Measurements from ENCODE around the gene PPP2R2C.

The PPP2R2C gene

DNA sequence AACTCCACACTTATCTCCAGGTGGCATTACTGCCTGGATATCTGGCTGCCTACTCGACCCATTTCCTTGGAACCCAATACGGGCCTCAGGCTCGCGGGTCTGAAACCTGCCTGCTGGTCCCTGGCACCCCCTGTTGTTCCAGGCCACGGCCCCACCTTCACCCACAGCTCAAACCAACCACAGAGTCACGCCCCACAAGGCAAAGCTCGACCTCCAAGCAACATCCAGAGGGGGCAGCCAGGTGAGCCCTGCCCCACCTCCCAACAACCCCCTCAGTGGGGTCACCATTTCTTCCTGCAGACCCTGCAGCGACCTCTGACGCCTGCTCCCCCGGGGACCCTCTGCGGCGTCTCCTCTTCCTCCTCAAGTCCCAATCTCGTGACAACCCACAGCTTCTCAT lies 126.5 kb downstream of the PPP2R2C start (continued):
- TF ChIP-seq, protein P1, sequence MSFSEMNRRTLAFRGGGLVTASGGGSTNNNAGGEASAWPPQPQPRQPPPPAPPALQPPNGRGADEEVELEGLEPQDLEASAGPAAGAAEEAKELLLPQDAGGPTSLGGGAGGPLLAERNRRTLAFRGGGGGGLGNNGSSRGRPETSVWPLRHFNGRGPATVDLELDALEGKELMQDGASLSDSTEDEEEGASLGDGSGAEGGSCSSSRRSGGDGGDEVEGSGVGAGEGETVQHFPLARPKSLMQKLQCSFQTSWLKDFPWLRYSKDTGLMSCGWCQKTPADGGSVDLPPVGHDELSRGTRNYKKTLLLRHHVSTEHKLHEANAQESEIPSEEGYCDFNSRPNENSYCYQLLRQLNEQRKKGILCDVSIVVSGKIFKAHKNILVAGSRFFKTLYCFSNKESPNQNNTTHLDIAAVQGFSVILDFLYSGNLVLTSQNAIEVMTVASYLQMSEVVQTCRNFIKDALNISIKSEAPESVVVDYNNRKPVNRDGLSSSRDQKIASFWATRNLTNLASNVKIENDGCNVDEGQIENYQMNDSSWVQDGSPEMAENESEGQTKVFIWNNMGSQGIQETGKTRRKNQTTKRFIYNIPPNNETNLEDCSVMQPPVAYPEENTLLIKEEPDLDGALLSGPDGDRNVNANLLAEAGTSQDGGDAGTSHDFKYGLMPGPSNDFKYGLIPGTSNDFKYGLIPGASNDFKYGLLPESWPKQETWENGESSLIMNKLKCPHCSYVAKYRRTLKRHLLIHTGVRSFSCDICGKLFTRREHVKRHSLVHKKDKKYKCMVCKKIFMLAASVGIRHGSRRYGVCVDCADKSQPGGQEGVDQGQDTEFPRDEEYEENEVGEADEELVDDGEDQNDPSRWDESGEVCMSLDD (tag by site-specific recombination; IDR thresholded peaks at IDR 0.05) = no peak
- TF ChIP-seq ZNF596 (tag by site-specific recombination; IDR thresholded peaks at IDR 0.05) = no peak
- no peak for TF ChIP-seq ZNF791 (tag by site-specific recombination; IDR thresholded peaks at IDR 0.05)
- TF ChIP-seq ZNF560 (tag by site-specific recombination; IDR thresholded peaks at IDR 0.05; ENCODE audit: borderline replicate concordance) = no peak
- no peak for TF ChIP-seq ZNF112 (tag by site-specific recombination; IDR thresholded peaks at IDR 0.05)
- no peak for TF ChIP-seq ZNF707 (tag by site-specific recombination; IDR thresholded peaks at IDR 0.05)
- TF ChIP-seq ZNF521 (tag by site-specific recombination; IDR thresholded peaks at IDR 0.05) = no peak
- no peak for TF ChIP-seq ZNF837 (tag by site-specific recombination; IDR thresholded peaks at IDR 0.05)
- TF ChIP-seq ZSCAN16 (tag by site-specific recombination; IDR thresholded peaks at IDR 0.05) = no peak

DNA sequence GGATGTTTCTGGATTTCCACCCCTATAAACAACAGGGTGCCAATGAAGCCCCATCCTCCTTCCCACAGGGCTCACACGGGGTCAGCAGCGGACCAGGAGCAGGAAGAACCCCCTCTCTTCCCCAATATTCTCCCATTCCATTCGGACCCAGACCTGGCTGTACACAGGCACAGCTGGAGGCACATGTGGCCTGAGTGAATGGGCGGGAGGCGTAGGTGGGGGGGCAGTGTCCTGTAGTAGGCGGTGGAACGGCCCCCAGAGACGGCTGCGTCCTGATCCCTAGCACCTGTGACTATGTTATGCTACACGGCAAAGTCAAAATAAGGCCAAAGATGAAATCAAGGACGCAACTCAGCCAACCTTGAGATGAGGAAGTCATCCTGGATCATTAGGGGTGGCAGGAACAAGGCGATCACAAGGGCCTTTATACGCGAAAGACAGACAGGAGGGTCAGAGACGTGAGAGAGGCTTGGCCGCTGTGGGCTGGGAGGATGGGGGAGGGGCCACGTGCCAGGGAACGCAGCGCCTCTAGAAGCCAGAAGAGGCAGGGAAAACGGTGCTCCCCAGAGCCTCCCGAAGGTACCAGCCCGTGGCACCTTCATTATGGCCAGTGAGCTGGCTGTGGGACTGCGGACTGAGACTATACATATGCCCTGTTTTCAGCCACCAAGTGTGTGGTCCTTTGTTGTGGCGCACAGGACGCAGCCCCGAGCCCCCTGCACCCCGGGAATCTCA lies 127.2 kb downstream of the PPP2R2C start:
- no peak for TF ChIP-seq ZNF548 (tag by site-specific recombination; IDR thresholded peaks at IDR 0.05)
- TF ChIP-seq ZNF175 (tag by site-specific recombination; IDR thresholded peaks at IDR 0.05) = no peak
- TF ChIP-seq ZNF701 (tag by site-specific recombination; IDR thresholded peaks at IDR 0.05) = no peak
- H3K27ac ChIP-seq (ENCODE audit: extremely low read depth, low read depth, low read length) = no peak overlapping the region
- ChIA-PET CTCF (interaction anchor here (0.6 to 4.3 kb wide), 3 partner anchors 14 to 603 kb away, joined by 3 to 22 read pairs (median 3); no protein-coding TSS in a partner anchor), POLR2A (no interaction called here)
- no peaks in the 10 kb centered on the region for H3K4me1 ChIP-seq (ENCODE audit: control insufficient read depth, insufficient read depth, low read length)
- H3K4me3 ChIP-seq (ENCODE audit: low read depth, low read length) = no peak overlapping the region
- H3K9me3 ChIP-seq (ENCODE audit: control insufficient read depth, insufficient read depth, low read depth, low read length) = no peaks in the 10 kb centered on the region
- peaks cover 0 to 9% of the 10 kb centered on the region in 2 experiments; a peak in 1 of 3 replicates for H3K36me3 ChIP-seq (ENCODE audit: control insufficient read depth in 2 of 2, insufficient read depth in 1 of 2, low read length in 2 of 2)

DNA sequence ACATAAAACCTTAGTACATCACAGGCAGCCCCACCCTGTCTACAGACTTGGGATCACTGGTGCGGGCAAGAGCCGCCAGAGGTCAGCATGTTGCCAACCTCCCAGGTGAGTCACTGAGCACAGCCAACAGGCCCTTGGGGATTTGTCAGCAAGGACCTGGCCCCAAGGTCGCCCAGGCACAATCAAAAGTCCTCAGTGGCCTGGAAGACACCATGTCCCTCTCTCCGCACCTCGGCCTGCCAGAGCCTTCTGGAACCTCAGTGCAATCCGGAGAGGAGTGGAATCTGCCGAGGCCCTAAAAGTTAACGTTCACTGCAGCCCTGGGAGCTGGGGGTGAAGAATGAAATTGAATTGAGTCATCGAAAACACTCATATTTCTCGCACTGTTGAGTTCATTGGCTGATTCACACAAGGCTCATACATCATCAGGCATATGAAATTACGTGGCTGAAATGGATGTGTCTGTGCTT lies 128.4 kb downstream of the PPP2R2C start:
- Histone ChIP-seq H3K36me3 (ENCODE audit: control insufficient read depth in 2 of 2, insufficient read depth in 1 of 2, low read length in 2 of 2) (peaks cover 0 to 9% of the 10 kb centered on the region in 2 experiments; a peak in 1 of 3 replicates), H3K4me1 (ENCODE audit: control insufficient read depth, insufficient read depth, low read length) (no peaks in the 10 kb centered on the region), H3K27ac (ENCODE audit: extremely low read depth, low read depth, low read length) (no peak overlapping the region), H3K4me3 (ENCODE audit: low read depth, low read length) (no peak overlapping the region), H3K9me3 (ENCODE audit: control insufficient read depth, insufficient read depth, low read depth, low read length) (no peaks in the 10 kb centered on the region)
- CTCF ChIA-PET = interaction anchor here (0.6 to 4.3 kb wide), 5 partner anchors 10 to 202 kb away, joined by 3 to 22 read pairs (median 3); no protein-coding TSS in a partner anchor
- POLR2A ChIA-PET = no interaction called here
- peak; percentile 30; the same call in 1 of the 2 replicates for TF ChIP-seq ZBTB21 (tag by site-specific recombination; IDR thresholded peaks at IDR 0.05)
- no peak for TF ChIP-seq ZNF530 (tag by site-specific recombination; IDR thresholded peaks at IDR 0.05; ENCODE audit: low read depth)
- peak; percentile 34; the same call in 1 of the 2 replicates for TF ChIP-seq SCRT2 (tag by site-specific recombination; IDR thresholded peaks at IDR 0.05)
- TF ChIP-seq ZNF341 (tag by site-specific recombination; IDR thresholded peaks at IDR 0.05; ENCODE audit: low read depth) = no peak
- no peak for TF ChIP-seq ZBTB7A (tag by site-specific recombination; IDR thresholded peaks at IDR 0.05; ENCODE audit: low read depth)
- TF ChIP-seq ZNF600 (tag by site-specific recombination; IDR thresholded peaks at IDR 0.05) = 0 out of 2 replicates have a peak, but pooled peaks have one; percentile 39
- TF ChIP-seq ZNF830 (tag by site-specific recombination; IDR thresholded peaks at IDR 0.05; ENCODE audit: low read depth) = no peak
- TF ChIP-seq ZNF629 (tag by site-specific recombination; IDR thresholded peaks at IDR 0.05) = peak; percentile 68
- TF ChIP-seq, protein P2, sequence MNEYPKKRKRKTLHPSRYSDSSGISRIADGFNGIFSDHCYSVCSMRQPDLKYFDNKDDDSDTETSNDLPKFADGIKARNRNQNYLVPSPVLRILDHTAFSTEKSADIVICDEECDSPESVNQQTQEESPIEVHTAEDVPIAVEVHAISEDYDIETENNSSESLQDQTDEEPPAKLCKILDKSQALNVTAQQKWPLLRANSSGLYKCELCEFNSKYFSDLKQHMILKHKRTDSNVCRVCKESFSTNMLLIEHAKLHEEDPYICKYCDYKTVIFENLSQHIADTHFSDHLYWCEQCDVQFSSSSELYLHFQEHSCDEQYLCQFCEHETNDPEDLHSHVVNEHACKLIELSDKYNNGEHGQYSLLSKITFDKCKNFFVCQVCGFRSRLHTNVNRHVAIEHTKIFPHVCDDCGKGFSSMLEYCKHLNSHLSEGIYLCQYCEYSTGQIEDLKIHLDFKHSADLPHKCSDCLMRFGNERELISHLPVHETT (tag by site-specific recombination; IDR thresholded peaks at IDR 0.05) = no peak
- TF ChIP-seq, protein P3, sequence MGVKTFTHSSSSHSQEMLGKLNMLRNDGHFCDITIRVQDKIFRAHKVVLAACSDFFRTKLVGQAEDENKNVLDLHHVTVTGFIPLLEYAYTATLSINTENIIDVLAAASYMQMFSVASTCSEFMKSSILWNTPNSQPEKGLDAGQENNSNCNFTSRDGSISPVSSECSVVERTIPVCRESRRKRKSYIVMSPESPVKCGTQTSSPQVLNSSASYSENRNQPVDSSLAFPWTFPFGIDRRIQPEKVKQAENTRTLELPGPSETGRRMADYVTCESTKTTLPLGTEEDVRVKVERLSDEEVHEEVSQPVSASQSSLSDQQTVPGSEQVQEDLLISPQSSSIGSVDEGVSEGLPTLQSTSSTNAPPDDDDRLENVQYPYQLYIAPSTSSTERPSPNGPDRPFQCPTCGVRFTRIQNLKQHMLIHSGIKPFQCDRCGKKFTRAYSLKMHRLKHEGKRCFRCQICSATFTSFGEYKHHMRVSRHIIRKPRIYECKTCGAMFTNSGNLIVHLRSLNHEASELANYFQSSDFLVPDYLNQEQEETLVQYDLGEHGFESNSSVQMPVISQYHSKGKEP (tag by site-specific recombination; IDR thresholded peaks at IDR 0.05) = no peak
- no peak for TF ChIP-seq KLF10 (tag by site-specific recombination; IDR thresholded peaks at IDR 0.05)
- TF ChIP-seq RBAK (tag by site-specific recombination; IDR thresholded peaks at IDR 0.05) = no peak
- TF ChIP-seq ZNF610 (tag by site-specific recombination; IDR thresholded peaks at IDR 0.05; ENCODE audit: borderline replicate concordance) = no peak
- TF ChIP-seq ZXDB (tag by site-specific recombination; IDR thresholded peaks at IDR 0.05) = no peak
- no peak for TF ChIP-seq ZNF350 (tag by site-specific recombination; IDR thresholded peaks at IDR 0.05)
